H1 (cell line): ENCODE results near the gene TBK1. TPM values are rescaled to one million over a fixed set of nuclear protein-coding genes. Genes with fewer than 3 reads are reported as not detected.

ENCODE experiments used
- EP300 ChIP-seq, 2 experiments: IDR thresholded peaks; 1 replicate in 1 of 2; 2 replicates in 1 of 2; pipeline ENCODE4 v1.6.1; 2011 to 2012; ENCODE audit warnings: low read depth in 2 of 2, low read length in 2 of 2, mild to moderate bottlenecking in 2 of 2, borderline replicate concordance in 1 of 2, inconsistent platforms in 1 of 2, moderate library complexity in 1 of 2
- GABPA ChIP-seq: IDR thresholded peaks from 2 replicates; pipeline ENCODE4 v1.6.1; 2011; ENCODE audit warnings: mild to moderate bottlenecking, low read length, moderate library complexity, borderline replicate concordance; ENCODE audit not compliant: insufficient read depth
- NANOG ChIP-seq: IDR thresholded peaks from 2 replicates; pipeline ENCODE4 v1.6.1; 2011; ENCODE audit warnings: low read length, low read depth, mild to moderate bottlenecking, inconsistent platforms; ENCODE audit not compliant: insufficient read depth, poor library complexity, severe bottlenecking
- SP1 ChIP-seq: IDR thresholded peaks from 2 replicates; pipeline ENCODE4 v1.6.1; 2011; ENCODE audit warnings: low read depth, low read length
- TEAD4 ChIP-seq: IDR thresholded peaks from 2 replicates; pipeline ENCODE4 v1.6.1; 2012; ENCODE audit warnings: low read depth, low read length, inconsistent platforms, mixed read lengths
- polyA plus RNA-seq, 7 experiments: library from polyadenylated mRNA; depleted of rRNA in 3 of 7; stranded (reverse) in 5 of 7; unstranded in 2 of 7; fragments of >200 nt in 5 of 7; fragments of 200-250 nt in 2 of 7; gene quantifications; 1 replicate in 5 of 7; 2 replicates in 1 of 7; 4 replicates in 1 of 7; pipeline versions ENCODE4 v1.2.1 to v1.2.3, GENCODE V29; 2011 to 2013; ENCODE audit warnings: missing spikeins in 2 of 7, mixed read lengths in 2 of 7
- total RNA-seq: library from RNA; stranded (reverse); fragmentation: NEBNext Ultra II Directional; extraction: Animal tissue kit (Norgen Biotek cat#: 25700); gene quantifications from 2 replicates; pipeline ENCODE4 v1.2.1, GENCODE V29; 2021

The TBK1 gene
- total and polyA plus RNA-seq, 2 of the 8 experiments (the other 6 are each of a cell fraction or from before 2014, with no cell fraction given): 5.3 to 20.4 TPM

GRCh38 chr12:64412459-64412858 lies 39.5 kb upstream of the TBK1 start (continued):
- TF ChIP-seq NANOG: no peak
- no peak for TF ChIP-seq EP300 (IDR thresholded peaks at IDR 0.05; ENCODE audit: borderline replicate concordance in 1 of 2, low read depth in 2 of 2, low read length in 2 of 2)
- TF ChIP-seq TEAD4: no peak
- no peak for TF ChIP-seq GABPA
- TF ChIP-seq SP1: no peak
